ENCODE results near the gene FOCAD. TPM values are rescaled to one million over a fixed set of nuclear protein-coding genes. Genes with fewer than 3 reads are reported as not detected.
"Not testable (repeated sequence)": the region's sequence is repeated elsewhere in the genome, so short reads cannot be mapped to it uniquely, and the experiment has no call there.

Gene FOCAD
- total RNA-seq, 8 experiments from 2014 or later: 23.1 to 59.7 (median 43.2) TPM

- peak; percentile 81 to 99 (median 97) for ATAC-seq (replicated peaks in 6 of 8)
- 0 to 17% (median 7%) methylated on average over 1 to 6 of the region's 7 CpGs; no CpG with 5 or more reads in 2 of the 10 experiments for WGBS, 10 experiments
- in situ Hi-C loops (cut with MboI; ENCODE audit: low pct_unique_long_range_greater_than_20kb in 2 of 9, low sequenced_read_pairs in 9 of 9, unreplicated experiment in 9 of 9): loop anchor here in 4 of 9 experiments (10.0 to 25.0 kb wide), 4 partner anchors 304 to 1004 kb away; partner anchors contain the start of gene MLLT3 (in 1 of the 4)
- no peak overlapping the region for H3K27ac ChIP-seq
- H3K4me3 ChIP-seq: no peak overlapping the region
- H3K4me1 ChIP-seq (replicated peaks in 1 of 2): no peaks in the 10 kb centered on the region
Observed at GRCh38 chr9:20941174-20941690, 257.2 kb downstream of the FOCAD start.

- Histone ChIP-seq H3K27ac (no peak overlapping the region), H3K4me3 (no peak overlapping the region), H3K4me1 (replicated peaks in 1 of 2) (no peaks in the 10 kb centered on the region)
- in situ Hi-C loops (cut with MboI; ENCODE audit: low pct_unique_long_range_greater_than_20kb in 2 of 9, low sequenced_read_pairs in 9 of 9, unreplicated experiment in 9 of 9): loop anchor here in 4 of 9 experiments (10.0 to 25.0 kb wide), 4 partner anchors 307 to 1007 kb away; partner anchors contain the start of gene MLLT3 (in 1 of the 4)
- ATAC-seq (replicated peaks in 6 of 8): no peak
- 33 to 90% (median 85%) methylated on average over 1 to 10 of the region's 10 CpGs; no CpG with 5 or more reads in 1 of the 10 experiments for WGBS, 10 experiments
Observed at GRCh38 chr9:20944507-20944906, 260.4 kb downstream of the FOCAD start.

- 16 to 95% (median 33%) methylated on average over 1 to 3 of the region's 3 CpGs; no CpG with 5 or more reads in 1 of the 10 experiments for WGBS, 10 experiments
- Histone ChIP-seq H3K4me3 (no peak overlapping the region), H3K27ac (no peak overlapping the region), H3K4me1 (replicated peaks in 1 of 2) (no peaks in the 10 kb centered on the region)
- in situ Hi-C loops (cut with MboI; ENCODE audit: low pct_unique_long_range_greater_than_20kb in 2 of 9, low sequenced_read_pairs in 9 of 9, unreplicated experiment in 9 of 9): loop anchor here in 4 of 9 experiments (10.0 to 25.0 kb wide), 4 partner anchors 308 to 1008 kb away; partner anchors contain the start of gene MLLT3 (in 1 of the 4)
- no peak for ATAC-seq (replicated peaks in 6 of 8)
Observed at GRCh38 chr9:20945269-20945668, 261.2 kb downstream of the FOCAD start.

GRCh38 chr9:20945856-20946255 is 261.8 kb downstream of the FOCAD start:
- no peak overlapping the region for H3K27ac ChIP-seq
- WGBS, 10 experiments: 83 to 100% (median 88%) methylated on average over 1 to 2 of the region's 2 CpGs
- H3K4me1 ChIP-seq (replicated peaks in 1 of 2): no peaks in the 10 kb centered on the region
- H3K4me3 ChIP-seq: no peak overlapping the region
- ATAC-seq (replicated peaks in 6 of 8): no peak
- in situ Hi-C loops (cut with MboI; ENCODE audit: low pct_unique_long_range_greater_than_20kb in 2 of 9, low sequenced_read_pairs in 9 of 9, unreplicated experiment in 9 of 9): loop anchor here in 4 of 9 experiments (10.0 to 25.0 kb wide), 4 partner anchors 309 to 1009 kb away; partner anchors contain the start of gene MLLT3 (in 1 of the 4)

- Histone ChIP-seq H3K4me1 (replicated peaks in 1 of 2) (peaks cover 0 to 3% of the 10 kb centered on the region in 2 donors), H3K27ac (no peak overlapping the region), H3K4me3 (no peak overlapping the region)
- 40 to 84% (median 61%) methylated on average over 1 to 4 of the region's 4 CpGs for WGBS, 10 experiments
- in situ Hi-C loops (cut with MboI; ENCODE audit: low pct_unique_long_range_greater_than_20kb in 2 of 9, low sequenced_read_pairs in 9 of 9, unreplicated experiment in 9 of 9): loop anchor here in 4 of 9 experiments (10.0 to 25.0 kb wide), 4 partner anchors 311 to 1011 kb away; partner anchors contain the start of gene MLLT3 (in 1 of the 4)
- no peak for ATAC-seq (replicated peaks in 6 of 8)
Observed at GRCh38 chr9:20948703-20949102, 264.6 kb downstream of the FOCAD start.

- ATAC-seq (replicated peaks in 6 of 8): no peak
- in situ Hi-C loops (cut with MboI; ENCODE audit: low pct_unique_long_range_greater_than_20kb in 2 of 9, low sequenced_read_pairs in 9 of 9, unreplicated experiment in 9 of 9): no loop called here
- H3K27ac ChIP-seq: no peak overlapping the region
- no peak overlapping the region for H3K4me3 ChIP-seq
- peaks cover 2 to 13% of the 10 kb centered on the region in 2 donors for H3K4me1 ChIP-seq (replicated peaks in 1 of 2)
- WGBS, 10 experiments: 43 to 100% (median 100%) methylated on average over 1 to 2 of the region's 2 CpGs
Observed at GRCh38 chr9:20950707-20951106, 266.6 kb downstream of the FOCAD start.

- in situ Hi-C loops (cut with MboI; ENCODE audit: low pct_unique_long_range_greater_than_20kb in 2 of 9, low sequenced_read_pairs in 9 of 9, unreplicated experiment in 9 of 9): no loop called here
- WGBS, 10 experiments: 60 to 100% (median 88%) methylated on average over 1 to 4 of the region's 4 CpGs; no CpG with 5 or more reads in 2 of the 10 experiments
- H3K4me3 ChIP-seq: no peak overlapping the region
- no peak overlapping the region for H3K27ac ChIP-seq
- peaks cover 0 to 2% of the 10 kb centered on the region in 2 donors for H3K4me1 ChIP-seq (replicated peaks in 1 of 2)
- ATAC-seq (replicated peaks in 6 of 8): no peak
Observed at GRCh38 chr9:20962536-20963225, 278.6 kb downstream of the FOCAD start.

GRCh38 chr9:20972684-20973083 is 288.6 kb downstream of the FOCAD start:
- no peak for ATAC-seq (replicated peaks in 6 of 8)
- Histone ChIP-seq H3K4me3 (no peak overlapping the region), H3K4me1 (replicated peaks in 1 of 2) (no peaks in the 10 kb centered on the region), H3K27ac (no peak overlapping the region)
- in situ Hi-C loops (cut with MboI; ENCODE audit: low pct_unique_long_range_greater_than_20kb in 2 of 9, low sequenced_read_pairs in 9 of 9, unreplicated experiment in 9 of 9): no loop called here
- 91 to 100% (median 100%) methylated on average over 1 of the region's 1 CpG for WGBS, 10 experiments

- H3K27ac ChIP-seq; in situ Hi-C loops (cut with MboI; ENCODE audit: low pct_unique_long_range_greater_than_20kb in 2 of 9, low sequenced_read_pairs in 9 of 9, unreplicated experiment in 9 of 9); H3K4me1 ChIP-seq (replicated peaks in 1 of 2); ATAC-seq (replicated peaks in 6 of 8); H3K4me3 ChIP-seq: not testable (repeated sequence)
- WGBS, 10 experiments: 56 to 100% (median 92%) methylated on average over 1 to 2 of the region's 2 CpGs; no CpG with 5 or more reads in 1 of the 10 experiments
Observed at GRCh38 chr9:20973246-20973947, 289.3 kb downstream of the FOCAD start.

- H3K4me1 ChIP-seq (replicated peaks in 1 of 2); H3K27ac ChIP-seq; ATAC-seq (replicated peaks in 6 of 8); in situ Hi-C loops (cut with MboI; ENCODE audit: low pct_unique_long_range_greater_than_20kb in 2 of 9, low sequenced_read_pairs in 9 of 9, unreplicated experiment in 9 of 9); H3K4me3 ChIP-seq: not testable (repeated sequence)
- WGBS, 10 experiments: 60 to 94% (median 84%) methylated on average over 1 to 2 of the region's 2 CpGs; no CpG with 5 or more reads in 2 of the 10 experiments
Observed at GRCh38 chr9:20974191-20974938, 290.3 kb downstream of the FOCAD start.

- Histone ChIP-seq H3K4me3 (no peak overlapping the region), H3K27ac (no peak overlapping the region), H3K4me1 (replicated peaks in 1 of 2) (no peaks in the 10 kb centered on the region)
- WGBS, 10 experiments: 60 to 100% (median 80%) methylated on average over 1 to 2 of the region's 2 CpGs; no CpG with 5 or more reads in 3 of the 10 experiments
- in situ Hi-C loops (cut with MboI; ENCODE audit: low pct_unique_long_range_greater_than_20kb in 2 of 9, low sequenced_read_pairs in 9 of 9, unreplicated experiment in 9 of 9): no loop called here
- ATAC-seq (replicated peaks in 6 of 8): peak in 2 of 8 experiments; percentile 73 to 81
Observed at GRCh38 chr9:20978249-20978648, 294.2 kb downstream of the FOCAD start.

GRCh38 chr9:20980832-20981455 is 296.9 kb downstream of the FOCAD start:
- peak in 3 of 8 experiments; percentile 25 to 79 (median 68) for ATAC-seq (replicated peaks in 6 of 8)
- H3K27ac ChIP-seq: no peak overlapping the region
- in situ Hi-C loops (cut with MboI; ENCODE audit: low pct_unique_long_range_greater_than_20kb in 2 of 9, low sequenced_read_pairs in 9 of 9, unreplicated experiment in 9 of 9): no loop called here
- H3K4me3 ChIP-seq: no peak overlapping the region
- no peaks in the 10 kb centered on the region for H3K4me1 ChIP-seq (replicated peaks in 1 of 2)
- WGBS, 10 experiments: 0 to 100% (median 94%) methylated on average over 1 to 3 of the region's 3 CpGs

Data from motor neuron (in vitro differentiated cells).